Astrocyte (in vitro differentiated cells and primary cell): ENCODE results near the gene APBB2. TPM values are rescaled to one million over a fixed set of nuclear protein-coding genes. Genes with fewer than 3 reads are reported as not detected.

Experiments used
- DNase-seq: peaks from one replicate; pipeline ENCODE4 v3.0.0-alpha.2; 2010; ENCODE audit warnings: low read depth
- FAIRE-seq: peaks from 2 replicates; lab custom pipeline; 2011; peaks lifted over from hg19 to GRCh38; lab: Jason Lieb, UNC
- H2AFZ ChIP-seq: 2 replicates; pipeline ENCODE4 v1.6.0; 2012; ENCODE audit warnings: low read depth, low read length, inconsistent platforms
- H3K27ac ChIP-seq: 2 replicates; pipeline ENCODE4 v1.5.1; 2011; ENCODE audit warnings: low read depth, low read length, inconsistent platforms
- H3K27me3 ChIP-seq: 2 replicates; pipeline ENCODE4 v1.6.0; 2011; ENCODE audit warnings: low read length, inconsistent platforms; ENCODE audit not compliant: insufficient read depth
- H3K36me3 ChIP-seq: 2 replicates; pipeline ENCODE4 v1.5.1; 2011; ENCODE audit warnings: low read length, inconsistent platforms; ENCODE audit not compliant: insufficient read depth
- H3K4me1 ChIP-seq: 2 replicates; pipeline ENCODE4 v1.5.1; 2011; ENCODE audit warnings: low read length, inconsistent platforms; ENCODE audit not compliant: insufficient read depth
- H3K4me2 ChIP-seq: 2 replicates; pipeline ENCODE4 v1.6.0; 2012; ENCODE audit warnings: low read length, inconsistent platforms
- H3K4me3 ChIP-seq: 2 replicates; pipeline ENCODE4 v1.5.1; 2011; ENCODE audit warnings: low read depth, mild to moderate bottlenecking, low read length, inconsistent platforms; ENCODE audit not compliant: insufficient read depth
- H3K79me2 ChIP-seq: 2 replicates; pipeline ENCODE4 v1.6.0; 2012; ENCODE audit warnings: mild to moderate bottlenecking, low read length, inconsistent platforms; ENCODE audit not compliant: insufficient read depth
- H3K9ac ChIP-seq: 2 replicates; pipeline ENCODE4 v1.6.0; 2012; ENCODE audit warnings: mild to moderate bottlenecking, low read length, inconsistent platforms
- H3K9me3 ChIP-seq: 2 replicates; pipeline ENCODE4 v1.5.1; 2012; ENCODE audit warnings: low read depth, mild to moderate bottlenecking, low read length, inconsistent platforms; ENCODE audit not compliant: insufficient read depth
- H4K20me1 ChIP-seq: 2 replicates; pipeline ENCODE4 v1.6.0; 2012; ENCODE audit warnings: low read length, inconsistent platforms; ENCODE audit not compliant: insufficient read depth
- H3K27ac Mint-ChIP-seq: one replicate; pipeline ENCODE4 v1.8.0; 2021; ENCODE audit warnings: mild to moderate bottlenecking, mixed read lengths; ENCODE audit not compliant: unreplicated experiment
- H3K27me3 Mint-ChIP-seq: one replicate; pipeline ENCODE4 v1.8.0; 2021; ENCODE audit warnings: low read depth, mixed read lengths; ENCODE audit not compliant: unreplicated experiment
- H3K36me3 Mint-ChIP-seq: one replicate; pipeline ENCODE4 v1.8.0; 2021; ENCODE audit warnings: low read depth, mixed read lengths; ENCODE audit not compliant: unreplicated experiment
- H3K4me1 Mint-ChIP-seq: one replicate; pipeline ENCODE4 v1.8.0; 2021; ENCODE audit warnings: low read depth, mixed read lengths; ENCODE audit not compliant: unreplicated experiment
- H3K4me3 Mint-ChIP-seq: one replicate; pipeline ENCODE4 v1.8.0; 2021; ENCODE audit warnings: mild to moderate bottlenecking, moderate library complexity, mixed read lengths; ENCODE audit not compliant: unreplicated experiment
- H3K9me3 Mint-ChIP-seq: one replicate; pipeline ENCODE4 v1.8.0; 2021; ENCODE audit warnings: mild to moderate bottlenecking, mixed read lengths; ENCODE audit not compliant: unreplicated experiment
- CTCF ChIP-seq: IDR thresholded peaks from 2 replicates; pipeline ENCODE4 v1.5.1; 2011; ENCODE audit warnings: low read depth, mild to moderate bottlenecking, inconsistent platforms, low read length, moderate library complexity; ENCODE audit not compliant: insufficient read depth
- EZH2 ChIP-seq: IDR thresholded peaks from 2 replicates; pipeline ENCODE4 v1.6.1; 2012; ENCODE audit warnings: mild to moderate bottlenecking, low read length, inconsistent platforms; ENCODE audit not compliant: insufficient read depth
- total RNA-seq: library from RNA; stranded (reverse); gene quantifications from 2 replicates; pipeline ENCODE4 v1.2.1, GENCODE V29; 2021

Gene APBB2
- total RNA-seq, 1 donor from 2014 or later: 173 TPM

GRCh38 chr4:41143311-41144039, 70.9 kb downstream of the APBB2 start:
- H3K79me2 ChIP-seq: peaks cover 69% of the 10 kb centered on the region
- no peak overlapping the region for H2AFZ ChIP-seq
- DNase-seq (peak; percentile 97), FAIRE-seq (peak; percentile 13)
- H3K36me3 ChIP-seq: peaks cover 10% of the 10 kb centered on the region
- H3K4me2 ChIP-seq: peak overlapping the region; percentile 76
- H3K4me1 ChIP-seq: peaks cover 59% of the 10 kb centered on the region
- no peak overlapping the region for H3K4me3 ChIP-seq
- peaks cover 4% of the 10 kb centered on the region for H3K9me3 ChIP-seq
- no peaks in the 10 kb centered on the region for H4K20me1 ChIP-seq
- Mint-ChIP-seq H3K4me1 (peaks cover 78% of the 10 kb centered on the region), H3K27ac (peak overlapping the region; percentile 99), H3K4me3 (peak overlapping the region; percentile 41), H3K9me3 (peaks cover 1% of the 10 kb centered on the region), H3K36me3 (peaks cover 17% of the 10 kb centered on the region), H3K27me3 (no peaks in the 10 kb centered on the region)
- H3K9ac ChIP-seq: peak overlapping the region; percentile 66
- no peaks in the 10 kb centered on the region for H3K27me3 ChIP-seq
- no peak for TF ChIP-seq CTCF
- peak overlapping the region; percentile 90 for H3K27ac ChIP-seq

GRCh38 chr4:41142376-41143310, 71.7 kb downstream of the APBB2 start:
- peaks cover 10% of the 10 kb centered on the region for H3K36me3 ChIP-seq
- peaks cover 80% of the 10 kb centered on the region for H3K4me1 Mint-ChIP-seq
- FAIRE-seq: peak; percentile 13
- H3K4me2 ChIP-seq: peak overlapping the region; percentile 76
- peaks cover 57% of the 10 kb centered on the region for H3K4me1 ChIP-seq
- H3K79me2 ChIP-seq: peaks cover 68% of the 10 kb centered on the region
- peak overlapping the region; percentile 54 for H3K4me3 Mint-ChIP-seq
- H3K27me3 Mint-ChIP-seq: no peaks in the 10 kb centered on the region
- no peaks in the 10 kb centered on the region for H4K20me1 ChIP-seq
- H3K36me3 Mint-ChIP-seq: peaks cover 16% of the 10 kb centered on the region
- H3K4me3 ChIP-seq: no peak overlapping the region
- H3K9me3 ChIP-seq: peaks cover 4% of the 10 kb centered on the region
- no peaks in the 10 kb centered on the region for H3K27me3 ChIP-seq
- H3K9ac ChIP-seq: peak overlapping the region; percentile 66
- H3K27ac ChIP-seq: peak overlapping the region; percentile 90
- DNase-seq: peak; percentile 80
- peak overlapping the region; percentile 99 for H3K27ac Mint-ChIP-seq
- no peaks in the 10 kb centered on the region for H3K9me3 Mint-ChIP-seq
- H2AFZ ChIP-seq: no peak overlapping the region
- TF ChIP-seq EZH2 (no peak), CTCF (no peak)
